Activated T-helper 2 cell treated with anti-CD3 and anti-CD28 coated beads, Interferon-gamma antibody, Interleukin-2, Interleukin-4, amounts not matched to agents 10 μg/mL and 5 μg/mL and 100 μg/mL, durations not matched to agents 14 hours and 24 hours and 36 hours (primary cell): ENCODE data around the gene ARHGEF11. TPM values are rescaled to one million over a fixed set of nuclear protein-coding genes. Genes with fewer than 3 reads are reported as not detected.

Experiments used
- DNase-seq: peaks from one replicate; pipeline ENCODE4 v3.0.0; 2021; ENCODE audit warnings: low spot score
- H3K27ac Mint-ChIP-seq: one replicate; pipeline ENCODE4 v1.8.0; 2021; ENCODE audit warnings: mixed read lengths
- H3K27me3 Mint-ChIP-seq: one replicate; pipeline ENCODE4 v1.8.0; 2021; ENCODE audit warnings: low read depth, mixed read lengths
- H3K36me3 Mint-ChIP-seq: one replicate; pipeline ENCODE4 v1.8.0; 2021; ENCODE audit warnings: low read depth, mixed read lengths
- H3K4me1 Mint-ChIP-seq: one replicate; pipeline ENCODE4 v1.8.0; 2021; ENCODE audit warnings: low read depth, mixed read lengths
- H3K4me3 Mint-ChIP-seq: one replicate; pipeline ENCODE4 v1.8.0; 2021; ENCODE audit warnings: low read depth, mild to moderate bottlenecking, moderate library complexity, mixed read lengths
- H3K9me3 Mint-ChIP-seq: one replicate; pipeline ENCODE4 v1.8.0; 2021; ENCODE audit warnings: mixed read lengths
- intact Hi-C: fragments of 100-400 bp; cut with micrococcal nuclease; formaldehyde crosslinking; loops from one replicate; pipeline ENCODE4 v1.15.1; 2023
- total RNA-seq: library from RNA; stranded (reverse); gene quantifications from 2 replicates; pipeline ENCODE4 v1.2.3, GENCODE V29; 2022

ARHGEF11 gene
- total RNA-seq, 1 donor from 2014 or later = 2.2 TPM

DNA sequence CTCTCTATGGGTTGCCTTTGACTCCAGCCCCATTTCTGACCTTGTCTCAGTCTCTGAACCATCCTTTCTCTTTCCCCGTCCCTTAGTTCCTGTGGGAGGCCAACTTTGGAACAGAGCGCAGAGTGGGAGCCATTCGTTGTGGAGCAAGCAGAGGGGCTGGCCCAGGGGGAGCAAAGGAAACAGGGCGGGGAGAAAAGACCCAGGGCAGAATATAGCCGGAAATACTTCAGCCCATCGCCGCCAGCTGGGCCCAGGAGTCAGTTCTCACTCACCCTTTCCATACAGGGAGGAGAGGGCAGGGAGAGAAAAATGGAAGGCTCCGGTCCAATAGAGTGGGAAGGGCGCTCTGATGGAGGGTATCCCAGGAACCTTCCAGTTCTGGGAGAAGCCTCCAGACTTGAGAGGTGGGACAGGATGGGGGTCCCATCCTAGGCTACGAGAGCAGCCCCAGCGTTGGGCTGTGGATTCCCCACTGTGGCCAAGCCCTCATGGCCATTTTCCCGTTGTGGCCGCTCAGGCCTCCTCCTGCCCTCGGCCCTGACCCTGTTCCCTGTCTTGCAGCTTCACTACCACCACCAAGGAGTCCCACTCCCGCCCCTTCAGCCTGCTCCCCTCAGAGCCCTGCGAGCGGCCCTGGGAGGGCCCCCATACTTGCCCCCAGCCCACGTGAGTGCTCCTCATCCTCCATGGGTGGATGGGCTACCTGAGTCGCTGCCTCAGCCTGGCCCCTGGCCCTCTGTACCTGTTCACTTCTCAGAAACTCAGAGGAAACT is 141.2 kb downstream of the ARHGEF11 start:
- DNase-seq = no peak
- no peak overlapping the region for H3K4me3 Mint-ChIP-seq
- H3K4me1 Mint-ChIP-seq = peaks cover 6% of the 10 kb centered on the region
- H3K27ac Mint-ChIP-seq = no peak overlapping the region
- intact Hi-C loops = no loop called here
- no peaks in the 10 kb centered on the region for H3K36me3 Mint-ChIP-seq
- peaks cover 7% of the 10 kb centered on the region for H3K27me3 Mint-ChIP-seq
- no peaks in the 10 kb centered on the region for H3K9me3 Mint-ChIP-seq

DNA sequence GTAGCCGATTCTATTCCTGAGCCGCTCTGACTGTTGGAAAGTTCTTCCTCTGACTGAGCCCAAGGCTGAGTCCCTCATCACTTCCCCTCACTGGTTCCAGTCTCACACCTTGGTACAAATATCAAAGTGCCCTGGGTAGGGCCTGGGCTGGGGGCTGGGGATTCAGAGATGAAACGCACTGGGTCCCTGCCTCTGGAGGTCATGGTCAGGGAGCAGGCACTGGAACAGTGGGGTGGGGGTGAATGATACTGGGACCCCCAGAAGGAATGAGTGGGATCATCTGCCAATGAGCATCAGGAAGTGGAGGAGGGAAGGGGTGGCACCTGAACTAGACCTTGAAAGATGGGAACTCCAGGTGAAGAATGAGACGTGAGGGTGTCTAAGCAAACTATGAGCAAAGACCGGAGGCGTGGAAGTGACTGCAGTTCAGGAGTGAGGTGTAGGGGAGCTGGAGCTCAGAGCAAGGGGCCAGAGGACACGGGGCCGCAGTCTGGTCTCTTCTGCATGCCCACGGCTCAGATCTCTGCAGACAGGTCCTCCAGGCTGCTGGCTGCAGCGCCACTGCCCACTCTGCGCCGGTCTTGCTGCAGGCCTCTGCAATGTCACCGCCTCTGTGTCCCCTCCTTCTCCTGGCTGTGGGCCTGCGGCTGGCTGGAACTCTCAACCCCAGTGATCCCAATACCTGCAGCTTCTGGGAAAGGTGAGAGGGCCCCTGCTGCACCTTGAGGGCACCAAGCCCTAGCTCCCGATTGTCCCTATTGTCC is 142.0 kb downstream of the ARHGEF11 start:
- Mint-ChIP-seq H3K9me3 (no peaks in the 10 kb centered on the region), H3K4me3 (no peak overlapping the region)
- intact Hi-C loops = no loop called here

DNA sequence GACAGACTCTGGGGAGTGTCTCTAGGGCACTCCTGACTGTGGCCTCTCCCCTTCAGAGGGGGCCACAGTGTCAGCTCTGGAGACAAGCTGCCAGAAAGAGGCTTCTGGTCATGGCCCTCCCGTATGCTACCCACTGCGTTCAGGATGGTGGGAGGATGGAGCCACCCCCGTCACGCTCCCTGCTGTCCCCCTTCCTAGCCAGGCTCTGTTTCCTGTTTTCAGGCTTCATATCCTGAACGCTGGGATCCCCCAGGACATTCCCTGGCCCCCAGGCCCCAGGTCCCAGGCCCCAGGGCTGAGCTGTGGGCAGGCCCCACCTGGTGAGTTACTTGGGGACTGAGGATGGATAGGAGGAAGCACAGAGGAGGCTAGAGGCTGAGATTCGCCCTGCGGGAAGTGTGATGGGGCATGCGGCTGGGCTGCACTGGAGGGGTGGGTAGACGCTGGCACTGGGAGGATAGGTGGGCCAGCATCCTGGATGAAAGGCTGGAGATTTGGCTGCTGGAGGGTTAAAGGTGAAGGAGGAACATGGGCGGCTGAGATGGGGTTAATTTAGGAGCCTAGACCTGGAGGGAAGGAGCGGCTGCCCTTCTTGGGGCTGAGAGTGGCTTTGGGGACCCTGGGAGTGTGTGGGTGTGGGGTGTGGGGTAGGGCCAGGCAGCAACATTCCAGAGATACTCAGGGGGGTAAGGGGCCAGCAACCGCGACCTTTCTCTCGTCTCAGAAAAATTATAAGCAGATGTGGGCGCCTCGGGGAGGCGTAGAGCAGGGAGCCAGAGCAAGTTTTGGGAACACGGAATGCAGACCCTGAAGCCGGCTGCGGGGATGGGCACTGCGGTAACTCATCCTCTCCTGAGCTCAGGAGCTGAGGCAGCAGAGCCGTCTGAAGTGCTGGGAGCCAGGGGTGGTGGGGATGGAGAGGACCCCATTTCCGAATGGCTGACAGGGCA is 143.3 kb downstream of the ARHGEF11 start:
- no peaks in the 10 kb centered on the region for H3K9me3 Mint-ChIP-seq
- no peaks in the 10 kb centered on the region for H3K36me3 Mint-ChIP-seq
- H3K4me3 Mint-ChIP-seq = no peak overlapping the region
- intact Hi-C loops = no loop called here
- H3K27ac Mint-ChIP-seq = no peak overlapping the region
- peaks cover 18% of the 10 kb centered on the region for H3K27me3 Mint-ChIP-seq
- DNase-seq = no peak
- H3K4me1 Mint-ChIP-seq = peaks cover 11% of the 10 kb centered on the region

More for the DNA sequence above, 142.0 kb downstream of the ARHGEF11 start:
- H3K36me3 Mint-ChIP-seq = no peaks in the 10 kb centered on the region
- no peak overlapping the region for H3K27ac Mint-ChIP-seq
- DNase-seq = no peak
- H3K4me1 Mint-ChIP-seq = peaks cover 7% of the 10 kb centered on the region
- H3K27me3 Mint-ChIP-seq = peaks cover 14% of the 10 kb centered on the region

DNA sequence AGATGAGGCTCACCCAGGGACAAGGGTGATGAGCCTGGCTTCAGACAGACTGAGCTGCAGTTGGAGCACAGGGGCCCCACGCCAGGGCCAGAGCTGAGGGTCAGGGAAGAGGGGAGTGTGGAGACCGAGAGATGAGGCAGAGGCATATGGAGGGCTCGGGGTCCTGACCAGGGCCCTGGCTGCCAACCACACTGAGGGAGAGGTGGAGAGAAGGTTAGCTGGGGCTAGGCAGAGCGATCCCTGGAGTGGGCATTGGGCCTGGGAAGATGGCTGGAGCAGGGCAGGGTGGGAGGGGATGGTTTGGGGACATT is 144.0 kb downstream of the ARHGEF11 start:
- peaks cover 18% of the 10 kb centered on the region for H3K27me3 Mint-ChIP-seq
- H3K36me3 Mint-ChIP-seq = no peaks in the 10 kb centered on the region
- H3K27ac Mint-ChIP-seq = no peak overlapping the region
- H3K4me3 Mint-ChIP-seq = no peak overlapping the region
- peaks cover 6% of the 10 kb centered on the region for H3K4me1 Mint-ChIP-seq
- no peaks in the 10 kb centered on the region for H3K9me3 Mint-ChIP-seq
- intact Hi-C loops = no loop called here
- DNase-seq = no peak

DNA sequence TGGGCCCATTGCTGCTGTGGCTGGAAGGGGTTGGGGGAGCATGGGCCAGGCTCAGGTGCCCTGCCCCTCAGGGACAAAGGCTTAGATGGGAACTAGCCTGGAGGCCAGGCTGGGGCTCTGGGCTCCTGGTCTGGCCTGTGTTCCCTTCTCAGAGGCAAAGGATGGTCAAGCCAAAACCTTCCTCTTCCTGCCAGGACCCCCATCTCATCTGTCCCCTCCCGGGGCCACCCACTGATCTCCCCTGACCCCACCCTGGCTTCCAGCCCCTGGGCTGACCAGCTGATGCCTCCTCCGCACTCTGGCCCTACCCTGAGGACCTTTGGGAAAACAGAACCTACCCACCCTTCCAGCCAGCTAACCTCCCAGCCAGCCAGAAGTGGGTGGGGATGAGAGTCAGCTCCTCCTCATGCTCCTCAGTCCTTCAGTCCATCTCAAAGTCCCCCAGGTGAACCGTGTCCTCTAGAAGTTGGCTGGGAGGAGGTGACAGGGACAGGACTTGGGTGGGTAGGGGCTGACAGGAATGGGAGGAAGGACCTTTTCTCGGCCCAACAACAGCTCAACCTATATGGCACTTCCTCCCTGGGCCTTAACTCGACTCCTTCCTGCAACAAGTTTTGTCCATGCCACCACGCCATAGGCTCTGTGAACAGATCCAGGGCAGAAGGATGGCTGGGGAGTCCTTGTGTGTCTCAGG is 144.5 kb downstream of the ARHGEF11 start:
- H3K27ac Mint-ChIP-seq = no peak overlapping the region
- no peaks in the 10 kb centered on the region for H3K36me3 Mint-ChIP-seq
- DNase-seq = no peak
- H3K27me3 Mint-ChIP-seq = peaks cover 22% of the 10 kb centered on the region
- intact Hi-C loops = no loop called here
- H3K4me1 Mint-ChIP-seq = peaks cover 6% of the 10 kb centered on the region
- no peaks in the 10 kb centered on the region for H3K9me3 Mint-ChIP-seq
- no peak overlapping the region for H3K4me3 Mint-ChIP-seq

DNA sequence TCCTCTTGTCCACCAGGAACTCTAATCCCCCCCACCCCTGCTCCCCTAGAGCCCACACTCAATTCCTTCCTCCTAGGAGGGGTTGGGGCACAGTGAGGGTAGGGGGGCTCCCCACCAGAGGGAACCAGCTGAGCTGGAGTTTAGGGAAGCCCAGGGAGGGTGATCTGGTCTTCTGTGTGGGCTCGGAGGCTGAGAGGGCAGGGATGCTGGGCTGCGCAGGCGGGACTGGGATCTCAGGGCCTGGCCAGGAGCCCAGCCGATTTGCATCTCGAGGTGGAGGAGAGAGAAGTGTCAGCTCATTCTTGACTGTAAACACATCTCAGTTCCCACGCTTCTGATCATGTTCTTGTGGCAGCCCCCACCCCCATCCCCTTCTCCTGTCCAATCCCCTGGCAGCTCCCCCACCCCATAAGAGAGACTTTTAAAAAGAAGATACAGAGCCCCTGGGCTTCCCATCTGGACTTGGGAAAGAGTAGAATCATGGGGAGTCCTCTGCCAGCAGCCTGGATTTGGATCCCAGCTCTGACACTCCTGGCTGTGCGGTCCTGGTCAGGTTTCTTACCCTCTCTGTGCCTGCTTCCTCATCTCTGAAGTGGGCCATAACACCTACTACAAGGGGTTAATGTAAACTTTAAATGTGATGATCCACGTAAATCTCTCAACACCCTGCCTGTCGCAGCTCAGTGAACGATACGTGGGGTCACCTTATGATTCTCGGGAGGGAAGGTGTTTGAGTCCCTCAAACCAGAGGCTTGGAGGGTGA is 145.4 kb downstream of the ARHGEF11 start:
- intact Hi-C loops = loop anchor here (10.0 kb wide), 1 partner anchor 215 kb away; no protein-coding TSS in a partner anchor
- H3K4me1 Mint-ChIP-seq = peaks cover 6% of the 10 kb centered on the region
- no peak for DNase-seq
- no peak overlapping the region for H3K27ac Mint-ChIP-seq
- no peaks in the 10 kb centered on the region for H3K36me3 Mint-ChIP-seq
- H3K27me3 Mint-ChIP-seq = peaks cover 25% of the 10 kb centered on the region
- no peak overlapping the region for H3K4me3 Mint-ChIP-seq
- H3K9me3 Mint-ChIP-seq = no peaks in the 10 kb centered on the region

DNA sequence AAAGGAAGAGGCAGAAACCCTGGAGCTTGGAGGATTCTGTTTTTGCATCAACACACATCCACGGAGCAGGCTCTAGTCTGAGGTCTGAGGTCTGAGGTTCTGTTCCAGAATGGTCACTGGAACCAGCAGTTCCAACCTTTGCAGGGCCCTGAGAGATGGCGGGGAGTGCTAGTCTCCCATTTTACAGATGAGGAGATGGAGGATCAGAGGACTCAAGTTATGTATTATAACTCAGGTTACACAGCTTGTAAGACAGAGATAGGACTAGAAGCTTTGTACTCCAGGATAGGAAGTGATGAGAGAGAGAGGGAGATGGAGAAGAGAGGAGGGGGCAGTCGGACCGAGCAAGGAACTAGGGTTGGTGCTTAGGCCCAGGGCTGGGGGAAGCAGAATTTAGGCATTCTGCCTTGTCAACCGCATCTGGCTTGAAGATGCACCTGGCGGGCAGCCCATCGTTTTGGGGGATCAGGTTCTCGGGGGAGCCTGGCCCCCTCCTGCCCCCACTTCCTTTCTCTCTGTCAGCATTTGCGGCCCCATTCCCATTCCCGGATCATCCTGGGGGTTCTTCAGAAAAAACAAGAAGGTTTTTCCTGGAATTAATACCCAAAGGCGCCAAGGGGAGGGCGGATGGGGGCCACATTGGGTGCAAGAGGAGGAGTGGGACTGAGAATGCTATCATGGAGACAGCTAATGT is 146.4 kb downstream of the ARHGEF11 start:
- Mint-ChIP-seq H3K27ac (no peak overlapping the region), H3K9me3 (no peaks in the 10 kb centered on the region), H3K36me3 (no peaks in the 10 kb centered on the region), H3K27me3 (peaks cover 31% of the 10 kb centered on the region), H3K4me1 (peaks cover 6% of the 10 kb centered on the region), H3K4me3 (no peak overlapping the region)
- DNase-seq = no peak
- intact Hi-C loops = loop anchor here (10.0 kb wide), 1 partner anchor 214 kb away; no protein-coding TSS in a partner anchor

DNA sequence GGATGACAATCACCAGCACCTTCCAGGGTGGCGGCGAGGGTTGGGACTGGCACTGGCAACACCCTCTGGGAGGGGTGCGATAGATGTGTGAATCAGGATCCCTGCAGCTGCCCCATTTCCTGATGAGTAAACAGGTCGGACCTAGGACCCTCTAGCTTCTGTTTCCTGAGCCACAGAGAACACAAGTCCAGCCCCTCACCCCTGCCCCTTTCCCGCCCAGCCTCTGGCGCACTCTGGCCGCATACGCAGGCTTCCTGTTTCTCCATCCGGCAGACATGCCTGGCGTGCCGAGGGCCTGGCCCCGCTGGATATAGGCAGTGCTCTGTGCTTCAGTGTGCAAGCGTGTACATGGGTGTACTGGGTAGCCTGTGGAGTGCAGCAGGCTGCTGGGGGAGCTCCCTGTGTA is 147.4 kb downstream of the ARHGEF11 start:
- no peaks in the 10 kb centered on the region for H3K9me3 Mint-ChIP-seq
- intact Hi-C loops = loop anchor here (10.0 kb wide), 1 partner anchor 213 kb away; no protein-coding TSS in a partner anchor
- peaks cover 36% of the 10 kb centered on the region for H3K27me3 Mint-ChIP-seq
- no peak overlapping the region for H3K27ac Mint-ChIP-seq
- H3K4me1 Mint-ChIP-seq = peaks cover 6% of the 10 kb centered on the region
- no peak overlapping the region for H3K4me3 Mint-ChIP-seq
- H3K36me3 Mint-ChIP-seq = no peaks in the 10 kb centered on the region
- no peak for DNase-seq

DNA sequence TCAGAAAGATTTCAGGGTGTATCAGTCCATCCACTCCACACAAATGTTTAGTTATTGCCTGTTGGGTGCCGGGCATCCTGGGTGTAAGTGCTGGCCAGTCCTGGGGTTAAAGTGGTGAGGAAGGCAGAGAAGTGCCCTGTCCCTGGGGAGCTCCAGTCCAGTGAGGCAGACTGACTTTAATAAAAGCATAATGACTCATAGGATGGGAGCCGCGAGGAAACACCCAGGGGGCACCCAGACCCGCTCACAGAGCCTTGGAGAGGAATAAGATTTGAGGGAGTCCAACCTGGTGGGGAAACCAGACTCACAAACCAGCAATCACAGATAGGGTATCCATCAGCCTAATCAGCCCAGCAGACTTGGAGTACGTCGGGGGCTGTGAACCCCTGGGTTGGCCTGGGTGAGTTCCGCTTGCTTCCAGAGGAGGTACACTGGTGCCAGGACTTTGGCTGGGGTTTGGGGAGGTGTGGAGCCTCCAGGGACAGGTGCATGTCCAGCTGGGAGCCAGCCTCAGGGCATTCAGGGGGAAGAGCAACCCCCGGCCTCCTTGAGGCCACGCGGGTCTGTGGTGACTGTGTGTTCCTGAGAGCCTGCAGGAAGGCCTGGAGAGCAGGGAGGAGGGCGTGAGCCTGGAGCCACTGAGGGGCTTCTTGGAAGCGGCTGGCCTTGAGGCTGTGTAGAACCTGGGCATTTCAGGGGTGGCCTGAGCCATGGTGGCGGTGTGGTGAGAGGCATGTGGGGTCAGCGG is 148.3 kb downstream of the ARHGEF11 start:
- DNase-seq = no peak
- Mint-ChIP-seq H3K27ac (no peak overlapping the region), H3K4me3 (no peak overlapping the region)

DNA sequence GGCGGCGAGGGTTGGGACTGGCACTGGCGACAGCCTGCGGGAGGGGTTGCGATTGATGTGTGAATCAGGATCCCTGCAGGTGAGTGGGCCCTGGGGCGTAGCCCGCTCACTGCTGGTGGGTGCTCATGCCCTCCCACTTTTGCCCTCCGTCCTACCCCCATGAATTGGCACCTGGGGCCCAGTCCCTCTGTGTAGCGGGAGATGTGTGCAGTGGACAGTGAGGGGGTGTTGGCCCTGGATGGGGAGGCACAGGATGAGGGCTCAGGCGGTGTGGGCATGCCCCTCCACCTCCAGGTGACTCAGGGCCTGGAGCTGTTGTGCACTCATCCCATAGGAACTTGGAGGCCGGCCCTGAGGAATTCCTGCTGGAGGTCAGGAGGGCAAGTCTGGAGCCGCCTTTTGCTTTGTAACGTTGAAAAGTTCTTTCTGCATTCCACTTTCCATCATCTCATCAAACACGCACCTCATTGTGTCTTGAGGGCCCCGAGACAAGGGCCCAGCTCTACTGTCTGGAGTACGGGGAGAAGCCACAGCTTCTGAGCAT is 149.0 kb downstream of the ARHGEF11 start:
- intact Hi-C loops = loop anchor here (10.0 kb wide), 1 partner anchor 212 kb away; no protein-coding TSS in a partner anchor
- H3K4me1 Mint-ChIP-seq = peaks cover 14% of the 10 kb centered on the region
- H3K36me3 Mint-ChIP-seq = no peaks in the 10 kb centered on the region
- no peak overlapping the region for H3K4me3 Mint-ChIP-seq
- no peak overlapping the region for H3K27ac Mint-ChIP-seq
- H3K27me3 Mint-ChIP-seq = peaks cover 40% of the 10 kb centered on the region
- no peaks in the 10 kb centered on the region for H3K9me3 Mint-ChIP-seq
- no peak for DNase-seq

More for the DNA sequence above, 148.3 kb downstream of the ARHGEF11 start:
- intact Hi-C loops = loop anchor here (10.0 kb wide), 1 partner anchor 212 kb away; no protein-coding TSS in a partner anchor
- no peaks in the 10 kb centered on the region for H3K36me3 Mint-ChIP-seq
- peaks cover 9% of the 10 kb centered on the region for H3K4me1 Mint-ChIP-seq
- H3K9me3 Mint-ChIP-seq = no peaks in the 10 kb centered on the region
- H3K27me3 Mint-ChIP-seq = peaks cover 38% of the 10 kb centered on the region
